ENCODE data around the gene NTRK1.

GRCh38 chr1:156846643-156847042, 14.0 kb upstream of the NTRK1 start:
- TF ChIP-seq EP300 (IDR thresholded peaks at IDR 0.05; ENCODE audit: low read depth) (no peak), POLR2AphosphoS5 (IDR thresholded peaks at IDR 0.05) (no peak)
- TF ChIP-seq, protein P1, sequence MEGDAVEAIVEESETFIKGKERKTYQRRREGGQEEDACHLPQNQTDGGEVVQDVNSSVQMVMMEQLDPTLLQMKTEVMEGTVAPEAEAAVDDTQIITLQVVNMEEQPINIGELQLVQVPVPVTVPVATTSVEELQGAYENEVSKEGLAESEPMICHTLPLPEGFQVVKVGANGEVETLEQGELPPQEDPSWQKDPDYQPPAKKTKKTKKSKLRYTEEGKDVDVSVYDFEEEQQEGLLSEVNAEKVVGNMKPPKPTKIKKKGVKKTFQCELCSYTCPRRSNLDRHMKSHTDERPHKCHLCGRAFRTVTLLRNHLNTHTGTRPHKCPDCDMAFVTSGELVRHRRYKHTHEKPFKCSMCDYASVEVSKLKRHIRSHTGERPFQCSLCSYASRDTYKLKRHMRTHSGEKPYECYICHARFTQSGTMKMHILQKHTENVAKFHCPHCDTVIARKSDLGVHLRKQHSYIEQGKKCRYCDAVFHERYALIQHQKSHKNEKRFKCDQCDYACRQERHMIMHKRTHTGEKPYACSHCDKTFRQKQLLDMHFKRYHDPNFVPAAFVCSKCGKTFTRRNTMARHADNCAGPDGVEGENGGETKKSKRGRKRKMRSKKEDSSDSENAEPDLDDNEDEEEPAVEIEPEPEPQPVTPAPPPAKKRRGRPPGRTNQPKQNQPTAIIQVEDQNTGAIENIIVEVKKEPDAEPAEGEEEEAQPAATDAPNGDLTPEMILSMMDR (IDR thresholded peaks at IDR 0.05): no peak

Measured in transverse colon (tissue), 4 donors.